Esophagus muscularis mucosa (tissue), 3 donors: ENCODE results near the gene RIN3.

Source experiments
- POLR2AphosphoS5 ChIP-seq, 2 donors: sonication (generic); formaldehyde crosslinking; IDR thresholded peaks; one replicate each; pipeline ENCODE4 v1.6.1; 2017; ENCODE audit warnings: antibody characterized with exemption in 2 of 2
- TF ChIP-seq, protein P1 (sequence below), 3 experiments: fragments of 200-600 bp in 2 of 3; fragments of 450-650 bp in 1 of 3; sonication (generic) in 2 of 3; IDR thresholded peaks; one replicate each; pipeline ENCODE4 v1.5.1; 2017 to 2019; ENCODE audit warnings: antibody characterized with exemption in 3 of 3, mild to moderate bottlenecking in 2 of 3, moderate library complexity in 1 of 3

DNA sequence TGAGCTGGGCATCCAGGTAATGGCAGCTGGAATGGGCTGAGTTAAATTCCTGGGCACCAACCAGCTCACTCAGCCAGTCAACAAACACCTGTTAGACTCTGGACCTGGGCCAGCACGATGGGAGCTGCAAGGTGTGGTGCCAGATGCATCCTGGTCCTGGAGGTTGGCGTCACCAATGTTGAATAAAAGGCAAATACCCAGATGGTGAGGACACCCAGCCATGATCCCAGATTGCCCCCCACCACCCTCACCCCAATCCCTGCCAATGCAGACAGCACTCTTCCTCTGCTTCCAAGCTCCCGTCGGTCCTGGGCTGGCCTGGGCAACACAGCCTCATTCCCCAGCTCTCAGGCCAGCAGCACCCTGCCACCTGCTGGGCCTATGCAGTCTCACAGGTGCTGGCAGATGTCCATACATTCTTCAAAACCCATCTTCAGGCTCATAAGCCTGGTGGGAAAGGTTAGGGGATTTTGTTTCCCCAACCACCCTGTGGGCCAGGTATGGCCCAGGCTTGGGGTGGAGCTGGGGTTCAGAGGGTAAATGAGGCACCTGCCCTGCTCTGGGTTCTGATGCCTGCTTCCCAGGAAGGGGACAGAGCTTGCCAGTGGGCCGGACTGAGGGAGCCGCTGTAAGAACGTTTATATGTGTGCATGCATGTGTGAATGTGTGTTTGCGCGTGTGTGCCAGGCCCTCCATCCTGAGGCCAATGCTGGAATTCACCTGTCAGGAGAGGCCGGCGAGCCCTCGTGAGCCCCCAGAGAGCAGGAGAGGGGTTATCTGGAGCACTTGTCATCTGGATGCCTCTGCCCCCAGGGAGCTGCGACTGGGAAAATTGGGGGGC is 176.8 kb downstream of the RIN3 start:
- TF ChIP-seq POLR2AphosphoS5 (IDR thresholded peaks at IDR 0.05), result no peak
- TF ChIP-seq, protein P1, sequence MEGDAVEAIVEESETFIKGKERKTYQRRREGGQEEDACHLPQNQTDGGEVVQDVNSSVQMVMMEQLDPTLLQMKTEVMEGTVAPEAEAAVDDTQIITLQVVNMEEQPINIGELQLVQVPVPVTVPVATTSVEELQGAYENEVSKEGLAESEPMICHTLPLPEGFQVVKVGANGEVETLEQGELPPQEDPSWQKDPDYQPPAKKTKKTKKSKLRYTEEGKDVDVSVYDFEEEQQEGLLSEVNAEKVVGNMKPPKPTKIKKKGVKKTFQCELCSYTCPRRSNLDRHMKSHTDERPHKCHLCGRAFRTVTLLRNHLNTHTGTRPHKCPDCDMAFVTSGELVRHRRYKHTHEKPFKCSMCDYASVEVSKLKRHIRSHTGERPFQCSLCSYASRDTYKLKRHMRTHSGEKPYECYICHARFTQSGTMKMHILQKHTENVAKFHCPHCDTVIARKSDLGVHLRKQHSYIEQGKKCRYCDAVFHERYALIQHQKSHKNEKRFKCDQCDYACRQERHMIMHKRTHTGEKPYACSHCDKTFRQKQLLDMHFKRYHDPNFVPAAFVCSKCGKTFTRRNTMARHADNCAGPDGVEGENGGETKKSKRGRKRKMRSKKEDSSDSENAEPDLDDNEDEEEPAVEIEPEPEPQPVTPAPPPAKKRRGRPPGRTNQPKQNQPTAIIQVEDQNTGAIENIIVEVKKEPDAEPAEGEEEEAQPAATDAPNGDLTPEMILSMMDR (IDR thresholded peaks at IDR 0.05), result peak; percentile 31 to 56 (median 34)
